ENCODE measurements around the gene NEAT1.

The NEAT1 gene

GRCh38 chr11:65487467-65488272, 65.1 kb downstream of the NEAT1 start:
- Histone ChIP-seq H3K9ac (ENCODE audit: insufficient read length, low read depth) (peak overlapping the region; percentile 82), H3K9me3 (ENCODE audit: insufficient read depth, low read length) (no peaks in the 10 kb centered on the region), H3K4me3 (ENCODE audit: insufficient read length, low read depth) (peak overlapping the region; percentile 25), H3K27me3 (ENCODE audit: insufficient read depth, insufficient read length) (no peaks in the 10 kb centered on the region), H3K36me3 (ENCODE audit: insufficient read depth, insufficient read length, low read length) (no peaks in the 10 kb centered on the region), H3K4me1 (ENCODE audit: insufficient read depth, insufficient read length) (peaks cover 34% of the 10 kb centered on the region)
- TF ChIP-seq ZNF274 (IDR thresholded peaks at IDR 0.05; ENCODE audit: low read depth, low read length) (no peak), YY1 (IDR thresholded peaks at IDR 0.05; ENCODE audit: insufficient read depth, insufficient read length) (no peak), SUZ12 (IDR thresholded peaks at IDR 0.05; ENCODE audit: extremely low read depth, insufficient read depth, insufficient read length) (no peak)
- peak; percentile 99 for DNase-seq (ENCODE audit: low read depth, low spot score)

DNA sequence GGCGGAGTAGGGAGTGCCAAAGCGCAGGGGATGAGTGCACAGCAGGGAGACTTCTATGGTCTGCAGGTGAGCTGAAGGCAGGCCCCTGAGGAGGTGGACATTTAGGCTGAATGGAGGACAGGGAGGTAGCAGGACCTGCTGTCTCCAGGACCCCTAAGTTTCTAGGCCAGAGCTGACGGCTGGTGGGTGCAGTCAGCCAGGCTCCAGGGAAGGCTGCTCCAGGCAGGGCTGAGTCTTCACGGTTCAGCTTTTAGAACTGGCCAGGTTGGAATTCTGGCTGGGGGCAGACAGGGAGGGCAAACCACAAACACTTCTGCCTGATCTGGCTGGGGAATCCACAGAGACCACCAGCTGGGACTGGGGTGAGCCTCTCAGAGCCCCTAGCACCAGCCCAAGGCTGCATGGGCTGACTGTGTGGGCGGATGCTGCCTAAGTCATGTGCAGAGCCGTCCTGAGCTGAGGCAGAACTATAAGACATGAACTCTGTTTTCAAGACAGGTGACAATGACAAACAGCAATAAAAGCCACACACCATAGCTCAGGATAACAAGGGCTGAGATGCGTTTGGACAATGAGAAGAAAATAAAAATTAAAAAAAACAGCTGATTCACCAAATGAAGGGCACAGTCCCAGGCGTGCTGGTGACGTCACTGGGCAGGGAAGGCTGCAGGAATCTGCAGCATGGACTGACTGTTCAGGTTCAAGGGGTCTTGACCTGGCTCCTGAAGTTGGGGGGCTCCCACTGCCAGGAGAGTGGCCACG, 65.9 kb downstream of the NEAT1 start:
- no peaks in the 10 kb centered on the region for H3K36me3 ChIP-seq (ENCODE audit: insufficient read depth, insufficient read length, low read length)
- peak overlapping the region; percentile 82 for H3K9ac ChIP-seq (ENCODE audit: insufficient read length, low read depth)
- no peaks in the 10 kb centered on the region for H3K9me3 ChIP-seq (ENCODE audit: insufficient read depth, low read length)
- H3K27me3 ChIP-seq (ENCODE audit: insufficient read depth, insufficient read length) = no peaks in the 10 kb centered on the region
- H3K4me1 ChIP-seq (ENCODE audit: insufficient read depth, insufficient read length) = peaks cover 34% of the 10 kb centered on the region
- no peak for TF ChIP-seq SUZ12 (IDR thresholded peaks at IDR 0.05; ENCODE audit: extremely low read depth, insufficient read depth, insufficient read length)
- no peak for TF ChIP-seq YY1 (IDR thresholded peaks at IDR 0.05; ENCODE audit: insufficient read depth, insufficient read length)
- no peak for TF ChIP-seq ZNF274 (IDR thresholded peaks at IDR 0.05; ENCODE audit: low read depth, low read length)
- DNase-seq (ENCODE audit: low read depth, low spot score) = no peak
- peak overlapping the region; percentile 25 for H3K4me3 ChIP-seq (ENCODE audit: insufficient read length, low read depth)

- Histone ChIP-seq H3K4me3 (ENCODE audit: insufficient read length, low read depth) (no peak overlapping the region), H3K27me3 (ENCODE audit: insufficient read depth, insufficient read length) (no peaks in the 10 kb centered on the region), H3K9ac (ENCODE audit: insufficient read length, low read depth) (peak overlapping the region; percentile 32), H3K36me3 (ENCODE audit: insufficient read depth, insufficient read length, low read length) (no peaks in the 10 kb centered on the region), H3K4me1 (ENCODE audit: insufficient read depth, insufficient read length) (peaks cover 34% of the 10 kb centered on the region), H3K9me3 (ENCODE audit: insufficient read depth, low read length) (no peaks in the 10 kb centered on the region)
- DNase-seq (ENCODE audit: low read depth, low spot score) = peak; percentile 88
- TF ChIP-seq YY1 (IDR thresholded peaks at IDR 0.05; ENCODE audit: insufficient read depth, insufficient read length) (no peak), ZNF274 (IDR thresholded peaks at IDR 0.05; ENCODE audit: low read depth, low read length) (no peak), SUZ12 (IDR thresholded peaks at IDR 0.05; ENCODE audit: extremely low read depth, insufficient read depth, insufficient read length) (no peak)
Measured at GRCh38 chr11:65489035-65489705, 66.6 kb downstream of the NEAT1 start.

DNA sequence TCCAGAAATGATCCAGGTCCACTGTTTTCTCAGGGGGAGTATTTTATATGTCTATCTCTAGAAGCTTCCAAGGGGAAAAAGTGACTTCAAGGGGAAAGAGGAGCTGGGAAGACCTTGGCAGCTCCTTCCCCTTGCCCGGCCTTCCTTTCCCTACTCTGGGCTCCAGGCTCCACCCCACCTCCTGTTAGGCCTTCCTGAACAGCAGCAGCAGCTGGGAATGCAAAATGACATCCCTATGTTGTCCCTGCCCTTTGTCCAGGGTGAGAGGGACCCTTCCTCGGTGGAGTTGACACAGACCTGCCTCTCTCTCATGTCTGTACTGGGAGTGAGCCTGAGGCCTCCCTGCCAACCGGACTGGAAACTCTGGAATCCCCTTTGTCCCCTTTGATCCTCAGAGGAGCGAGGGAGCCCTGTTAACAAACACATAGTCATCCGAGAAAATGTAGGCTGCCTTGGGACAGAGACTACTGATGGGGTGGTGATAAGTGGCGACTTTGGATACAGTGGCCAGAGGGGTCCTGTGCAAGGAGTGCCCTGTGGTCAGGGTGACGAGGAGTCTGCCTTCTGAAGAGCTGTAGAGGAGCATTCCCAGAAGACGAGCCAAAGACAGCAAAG, 67.2 kb downstream of the NEAT1 start:
- no peaks in the 10 kb centered on the region for H3K36me3 ChIP-seq (ENCODE audit: insufficient read depth, insufficient read length, low read length)
- DNase-seq (ENCODE audit: low read depth, low spot score) = no peak
- peak overlapping the region; percentile 32 for H3K9ac ChIP-seq (ENCODE audit: insufficient read length, low read depth)
- H3K4me3 ChIP-seq (ENCODE audit: insufficient read length, low read depth) = no peak overlapping the region
- TF ChIP-seq SUZ12 (IDR thresholded peaks at IDR 0.05; ENCODE audit: extremely low read depth, insufficient read depth, insufficient read length) (no peak), YY1 (IDR thresholded peaks at IDR 0.05; ENCODE audit: insufficient read depth, insufficient read length) (no peak), ZNF274 (IDR thresholded peaks at IDR 0.05; ENCODE audit: low read depth, low read length) (no peak)
- no peaks in the 10 kb centered on the region for H3K9me3 ChIP-seq (ENCODE audit: insufficient read depth, low read length)
- H3K27me3 ChIP-seq (ENCODE audit: insufficient read depth, insufficient read length) = no peaks in the 10 kb centered on the region
- peaks cover 37% of the 10 kb centered on the region for H3K4me1 ChIP-seq (ENCODE audit: insufficient read depth, insufficient read length)

- Histone ChIP-seq H3K27me3 (ENCODE audit: insufficient read depth, insufficient read length) (no peaks in the 10 kb centered on the region), H3K9me3 (ENCODE audit: insufficient read depth, low read length) (no peaks in the 10 kb centered on the region), H3K36me3 (ENCODE audit: insufficient read depth, insufficient read length, low read length) (no peaks in the 10 kb centered on the region), H3K4me3 (ENCODE audit: insufficient read length, low read depth) (no peak overlapping the region), H3K9ac (ENCODE audit: insufficient read length, low read depth) (peak overlapping the region; percentile 44), H3K4me1 (ENCODE audit: insufficient read depth, insufficient read length) (peaks cover 37% of the 10 kb centered on the region)
- no peak for DNase-seq (ENCODE audit: low read depth, low spot score)
- TF ChIP-seq SUZ12 (IDR thresholded peaks at IDR 0.05; ENCODE audit: extremely low read depth, insufficient read depth, insufficient read length) (no peak), ZNF274 (IDR thresholded peaks at IDR 0.05; ENCODE audit: low read depth, low read length) (no peak)
Measured at GRCh38 chr11:65491163-65491465, 68.5 kb downstream of the NEAT1 start.

GRCh38 chr11:65491614-65492386, 69.2 kb downstream of the NEAT1 start:
- Histone ChIP-seq H3K4me1 (ENCODE audit: insufficient read depth, insufficient read length) (peaks cover 32% of the 10 kb centered on the region), H3K9me3 (ENCODE audit: insufficient read depth, low read length) (no peaks in the 10 kb centered on the region), H3K9ac (ENCODE audit: insufficient read length, low read depth) (peak overlapping the region; percentile 44), H3K4me3 (ENCODE audit: insufficient read length, low read depth) (no peak overlapping the region), H3K27me3 (ENCODE audit: insufficient read depth, insufficient read length) (no peaks in the 10 kb centered on the region), H3K36me3 (ENCODE audit: insufficient read depth, insufficient read length, low read length) (no peaks in the 10 kb centered on the region)
- TF ChIP-seq ZNF274 (IDR thresholded peaks at IDR 0.05; ENCODE audit: low read depth, low read length) (no peak), YY1 (IDR thresholded peaks at IDR 0.05; ENCODE audit: insufficient read depth, insufficient read length) (no peak), SUZ12 (IDR thresholded peaks at IDR 0.05; ENCODE audit: extremely low read depth, insufficient read depth, insufficient read length) (no peak)
- DNase-seq (ENCODE audit: low read depth, low spot score) = no peak
